ENCODE measurements around the gene GAD2. TPM values are rescaled to one million over a fixed set of nuclear protein-coding genes. Genes with fewer than 3 reads are reported as not detected.

Gene GAD2
- total RNA-seq, 2 experiments from 2014 or later: not detected

GRCh38 chr10:26242706-26243350, 26.3 kb downstream of the GAD2 start:
- no peak for ATAC-seq (ENCODE audit: low read depth)
- DNase-seq: no peak
- POLR2A ChIA-PET: no interaction called here
- Mint-ChIP-seq H3K27me3 (peaks cover 10% of the 10 kb centered on the region), H3K36me3 (no peaks in the 10 kb centered on the region), H3K27ac (no peak overlapping the region), H3K4me3 (no peak overlapping the region), H3K9me3 (no peaks in the 10 kb centered on the region), H3K4me1 (no peaks in the 10 kb centered on the region)

- Mint-ChIP-seq H3K4me3 (no peak overlapping the region), H3K36me3 (no peaks in the 10 kb centered on the region), H3K27me3 (peaks cover 8% of the 10 kb centered on the region), H3K4me1 (no peaks in the 10 kb centered on the region), H3K27ac (no peak overlapping the region), H3K9me3 (no peaks in the 10 kb centered on the region)
- no peak for DNase-seq
- POLR2A ChIA-PET: no interaction called here
- no peak for ATAC-seq (ENCODE audit: low read depth)
These were observed 26.8 kb downstream of the GAD2 start for GRCh38 chr10:26243351-26243720.

GRCh38 chr10:26249681-26250080, 33.1 kb downstream of the GAD2 start:
- ATAC-seq (ENCODE audit: low read depth) (no peak), DNase-seq (no peak)
- H3K36me3 Mint-ChIP-seq: no peaks in the 10 kb centered on the region
- H3K9me3 Mint-ChIP-seq: no peaks in the 10 kb centered on the region
- no peak overlapping the region for H3K27ac Mint-ChIP-seq
- no peak overlapping the region for H3K4me3 Mint-ChIP-seq
- H3K27me3 Mint-ChIP-seq: peaks cover 2% of the 10 kb centered on the region
- POLR2A ChIA-PET: no interaction called here
- no peaks in the 10 kb centered on the region for H3K4me1 Mint-ChIP-seq

- no peak for ATAC-seq (ENCODE audit: low read depth)
- no peaks in the 10 kb centered on the region for H3K4me1 Mint-ChIP-seq
- no peaks in the 10 kb centered on the region for H3K36me3 Mint-ChIP-seq
- no peak for DNase-seq
- no peaks in the 10 kb centered on the region for H3K9me3 Mint-ChIP-seq
- H3K27me3 Mint-ChIP-seq: peaks cover 2% of the 10 kb centered on the region
- H3K27ac Mint-ChIP-seq: no peak overlapping the region
- POLR2A ChIA-PET: no interaction called here
- H3K4me3 Mint-ChIP-seq: no peak overlapping the region
These were observed 35.4 kb downstream of the GAD2 start for GRCh38 chr10:26251925-26252324.

- Mint-ChIP-seq H3K36me3 (no peaks in the 10 kb centered on the region), H3K9me3 (no peaks in the 10 kb centered on the region), H3K27ac (no peak overlapping the region), H3K4me1 (no peaks in the 10 kb centered on the region), H3K4me3 (no peak overlapping the region), H3K27me3 (peaks cover 2% of the 10 kb centered on the region)
- POLR2A ChIA-PET: no interaction called here
- DNase-seq: no peak
- no peak for ATAC-seq (ENCODE audit: low read depth)
These were observed 38.0 kb downstream of the GAD2 start for GRCh38 chr10:26254616-26255015.

- H3K9me3 Mint-ChIP-seq: no peaks in the 10 kb centered on the region
- H3K27me3 Mint-ChIP-seq: peaks cover 8% of the 10 kb centered on the region
- no peak overlapping the region for H3K4me3 Mint-ChIP-seq
- no peaks in the 10 kb centered on the region for H3K4me1 Mint-ChIP-seq
- POLR2A ChIA-PET: no interaction called here
- no peak overlapping the region for H3K27ac Mint-ChIP-seq
- no peak for DNase-seq
- no peak for ATAC-seq (ENCODE audit: low read depth)
- no peaks in the 10 kb centered on the region for H3K36me3 Mint-ChIP-seq
These were observed 42.8 kb downstream of the GAD2 start for GRCh38 chr10:26259341-26259740.

GRCh38 chr10:26269754-26270153, 53.2 kb downstream of the GAD2 start:
- Mint-ChIP-seq H3K4me1 (no peaks in the 10 kb centered on the region), H3K4me3 (no peak overlapping the region), H3K36me3 (no peaks in the 10 kb centered on the region), H3K27me3 (peaks cover 14% of the 10 kb centered on the region), H3K9me3 (no peaks in the 10 kb centered on the region), H3K27ac (no peak overlapping the region)
- ATAC-seq (ENCODE audit: low read depth) (no peak), DNase-seq (no peak)
- POLR2A ChIA-PET: no interaction called here

GRCh38 chr10:26274391-26274790, 57.8 kb downstream of the GAD2 start:
- no peak for DNase-seq
- H3K4me1 Mint-ChIP-seq: no peaks in the 10 kb centered on the region
- no peaks in the 10 kb centered on the region for H3K9me3 Mint-ChIP-seq
- H3K27me3 Mint-ChIP-seq: peaks cover 6% of the 10 kb centered on the region
- no peaks in the 10 kb centered on the region for H3K36me3 Mint-ChIP-seq
- H3K27ac Mint-ChIP-seq: no peak overlapping the region
- POLR2A ChIA-PET: no interaction called here
- ATAC-seq (ENCODE audit: low read depth): no peak
- no peak overlapping the region for H3K4me3 Mint-ChIP-seq

GRCh38 chr10:26278295-26278694, 61.7 kb downstream of the GAD2 start:
- Mint-ChIP-seq H3K27me3 (peaks cover 2% of the 10 kb centered on the region), H3K27ac (no peak overlapping the region), H3K36me3 (no peaks in the 10 kb centered on the region), H3K4me1 (no peaks in the 10 kb centered on the region), H3K9me3 (no peaks in the 10 kb centered on the region), H3K4me3 (no peak overlapping the region)
- POLR2A ChIA-PET: no interaction called here
- DNase-seq: no peak
- ATAC-seq (ENCODE audit: low read depth): no peak

- ATAC-seq (ENCODE audit: low read depth) (no peak), DNase-seq (no peak)
- H3K9me3 Mint-ChIP-seq: no peaks in the 10 kb centered on the region
- no peak overlapping the region for H3K4me3 Mint-ChIP-seq
- H3K4me1 Mint-ChIP-seq: no peaks in the 10 kb centered on the region
- H3K27me3 Mint-ChIP-seq: peaks cover 6% of the 10 kb centered on the region
- POLR2A ChIA-PET: no interaction called here
- H3K36me3 Mint-ChIP-seq: no peaks in the 10 kb centered on the region
- H3K27ac Mint-ChIP-seq: no peak overlapping the region
These were observed 73.7 kb downstream of the GAD2 start for GRCh38 chr10:26290236-26290635.

- DNase-seq: no peak
- no peaks in the 10 kb centered on the region for H3K4me1 Mint-ChIP-seq
- H3K9me3 Mint-ChIP-seq: no peaks in the 10 kb centered on the region
- peaks cover 6% of the 10 kb centered on the region for H3K27me3 Mint-ChIP-seq
- POLR2A ChIA-PET: no interaction called here
- H3K4me3 Mint-ChIP-seq: no peak overlapping the region
- H3K36me3 Mint-ChIP-seq: no peaks in the 10 kb centered on the region
- ATAC-seq (ENCODE audit: low read depth): no peak
- no peak overlapping the region for H3K27ac Mint-ChIP-seq
These were observed 75.3 kb downstream of the GAD2 start for GRCh38 chr10:26291721-26292480.

- no peaks in the 10 kb centered on the region for H3K36me3 Mint-ChIP-seq
- H3K27ac Mint-ChIP-seq: no peak overlapping the region
- no peak for DNase-seq
- no peak for ATAC-seq (ENCODE audit: low read depth)
- peaks cover 12% of the 10 kb centered on the region for H3K27me3 Mint-ChIP-seq
- H3K9me3 Mint-ChIP-seq: no peaks in the 10 kb centered on the region
- no peaks in the 10 kb centered on the region for H3K4me1 Mint-ChIP-seq
- no peak overlapping the region for H3K4me3 Mint-ChIP-seq
- POLR2A ChIA-PET: no interaction called here
These were observed 79.8 kb downstream of the GAD2 start for GRCh38 chr10:26296360-26296759.

- ATAC-seq (ENCODE audit: low read depth) (no peak), DNase-seq (no peak)
These were observed 83.4 kb downstream of the GAD2 start for GRCh38 chr10:26300001-26300400.

GRCh38 chr10:26303366-26303765, 86.8 kb downstream of the GAD2 start:
- Mint-ChIP-seq H3K36me3 (no peaks in the 10 kb centered on the region), H3K27ac (no peak overlapping the region), H3K27me3 (peaks cover 9% of the 10 kb centered on the region), H3K4me1 (no peaks in the 10 kb centered on the region), H3K9me3 (no peaks in the 10 kb centered on the region), H3K4me3 (no peak overlapping the region)
- POLR2A ChIA-PET: no interaction called here
- ATAC-seq (ENCODE audit: low read depth): no peak
- no peak for DNase-seq

More at GRCh38 chr10:26300001-26300400, 83.4 kb downstream of the GAD2 start:
- Mint-ChIP-seq H3K27ac (no peak overlapping the region), H3K36me3 (no peaks in the 10 kb centered on the region), H3K4me3 (no peak overlapping the region), H3K9me3 (no peaks in the 10 kb centered on the region), H3K4me1 (no peaks in the 10 kb centered on the region), H3K27me3 (peaks cover 10% of the 10 kb centered on the region)
- POLR2A ChIA-PET: no interaction called here
